ENCODE measurements around the gene RFFL. TPM values are rescaled to one million over a fixed set of nuclear protein-coding genes. Genes with fewer than 3 reads are reported as not detected.

Gene RFFL
- total RNA-seq, 1 donor from 2014 or later, result 8.5 TPM

Other genes starting within 250 kb of the RFFL start
- 1.3 TPM for gene CCT6B, start 102.2 kb downstream of the RFFL start, total RNA-seq
- gene ZNF830, start 102.2 kb downstream of the RFFL start, total RNA-seq, result 10.7 TPM
- gene LIG3, start 83.2 kb downstream of the RFFL start, total RNA-seq, result 19.3 TPM
- 6.4 TPM for gene RAD51D, start 56.2 kb upstream of the RFFL start, total RNA-seq
- not detected for gene FNDC8, start 57.9 kb upstream of the RFFL start, total RNA-seq
- 4.5 TPM for gene NLE1, start 78.6 kb upstream of the RFFL start, total RNA-seq
- gene UNC45B, start 84.1 kb upstream of the RFFL start, total RNA-seq, result 243 TPM
- not detected for gene SLC35G3, start 130.7 kb upstream of the RFFL start, total RNA-seq
- gene SLFN5, start 179.4 kb upstream of the RFFL start, total RNA-seq, result 13.1 TPM

All from left ventricle myocardium superior (tissue), 1 donor.